Neural crest cell (in vitro differentiated cells): ENCODE measurements around the gene ZNF804B. TPM values are rescaled to one million over a fixed set of nuclear protein-coding genes. Genes with fewer than 3 reads are reported as not detected.

ENCODE experiments used
- DNase-seq: peaks from one replicate; pipeline ENCODE4 v3.0.0; 2021; ENCODE audit warnings: low read depth, mixed read lengths, low spot score
- H3K27ac Mint-ChIP-seq: one replicate; pipeline ENCODE4 v1.8.0; 2021; ENCODE audit warnings: mild to moderate bottlenecking, mixed read lengths; ENCODE audit not compliant: unreplicated experiment
- H3K27me3 Mint-ChIP-seq: 2 replicates; pipeline ENCODE4 v1.8.0; 2021; ENCODE audit warnings: low read depth, mild to moderate bottlenecking, mixed read lengths
- H3K36me3 Mint-ChIP-seq: 2 replicates; pipeline ENCODE4 v1.8.0; 2021; ENCODE audit warnings: low read depth, mild to moderate bottlenecking, mixed read lengths
- H3K4me1 Mint-ChIP-seq: 2 replicates; pipeline ENCODE4 v1.8.0; 2021; ENCODE audit warnings: mixed read lengths
- H3K4me3 Mint-ChIP-seq: one replicate; pipeline ENCODE4 v1.8.0; 2021; ENCODE audit warnings: mild to moderate bottlenecking, mixed read lengths
- H3K9me3 Mint-ChIP-seq: 2 replicates; pipeline ENCODE4 v1.8.0; 2021; ENCODE audit warnings: mixed read lengths
- CTCF ChIP-seq: fragments of 200-600 bp; sonication (generic); conservative IDR thresholded peaks from 2 replicates; pipeline ENCODE4 v1.5.0; 2021; ENCODE audit warnings: antibody characterized with exemption, mild to moderate bottlenecking
- total RNA-seq: library from RNA; stranded (reverse); gene quantifications from 2 replicates; pipeline ENCODE4 v1.2.1, GENCODE V29; 2021

The ZNF804B gene
- total RNA-seq, 1 donor from 2014 or later = not detected

GRCh38 chr7:89133357-89133756 lies 373.9 kb downstream of the ZNF804B start:
- TF ChIP-seq CTCF = no peak
- no peak overlapping the region for H3K4me3 Mint-ChIP-seq
- DNase-seq = no peak
- peaks cover 2% of the 10 kb centered on the region for H3K9me3 Mint-ChIP-seq
- no peaks in the 10 kb centered on the region for H3K36me3 Mint-ChIP-seq
- H3K4me1 Mint-ChIP-seq = peaks cover 5% of the 10 kb centered on the region
- H3K27ac Mint-ChIP-seq = no peak overlapping the region
- H3K27me3 Mint-ChIP-seq = no peaks in the 10 kb centered on the region

- Mint-ChIP-seq H3K4me1 (peaks cover 6% of the 10 kb centered on the region), H3K36me3 (no peaks in the 10 kb centered on the region), H3K9me3 (peaks cover 2% of the 10 kb centered on the region), H3K27ac (no peak overlapping the region), H3K4me3 (no peak overlapping the region), H3K27me3 (no peaks in the 10 kb centered on the region)
- DNase-seq = no peak
- no peak for TF ChIP-seq CTCF
Observed at GRCh38 chr7:89133819-89134218, 374.3 kb downstream of the ZNF804B start.

GRCh38 chr7:89145801-89146200 lies 386.3 kb downstream of the ZNF804B start:
- H3K36me3 Mint-ChIP-seq = no peaks in the 10 kb centered on the region
- H3K4me3 Mint-ChIP-seq = no peak overlapping the region
- H3K4me1 Mint-ChIP-seq = peaks cover 5% of the 10 kb centered on the region
- H3K9me3 Mint-ChIP-seq = peaks cover 3% of the 10 kb centered on the region
- DNase-seq = no peak
- TF ChIP-seq CTCF = no peak
- H3K27ac Mint-ChIP-seq = no peak overlapping the region
- no peaks in the 10 kb centered on the region for H3K27me3 Mint-ChIP-seq

DNA sequence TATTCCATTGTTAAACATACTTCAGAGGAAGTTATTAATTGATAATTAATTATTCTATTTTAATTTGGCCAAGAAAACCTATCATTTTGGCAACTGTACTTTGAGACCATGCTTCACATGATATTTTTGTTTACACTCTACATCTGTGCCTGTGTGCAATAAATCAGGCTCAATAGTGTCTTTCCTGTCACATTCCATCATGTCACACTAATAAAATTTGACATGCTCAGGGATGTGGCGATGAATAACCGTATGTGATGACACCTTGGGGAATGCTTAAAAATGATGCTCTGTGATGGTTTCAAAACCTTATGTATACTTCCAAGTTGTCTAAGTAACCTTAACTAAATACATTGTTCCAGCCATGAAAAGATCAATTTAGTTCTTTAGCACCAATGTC lies 400.6 kb downstream of the ZNF804B start:
- TF ChIP-seq CTCF = no peak
- DNase-seq = no peak
- H3K4me1 Mint-ChIP-seq = no peaks in the 10 kb centered on the region
- no peak overlapping the region for H3K4me3 Mint-ChIP-seq
- H3K9me3 Mint-ChIP-seq = no peaks in the 10 kb centered on the region
- no peak overlapping the region for H3K27ac Mint-ChIP-seq
- peaks cover 3% of the 10 kb centered on the region for H3K27me3 Mint-ChIP-seq
- no peaks in the 10 kb centered on the region for H3K36me3 Mint-ChIP-seq

- no peak for DNase-seq
- Mint-ChIP-seq H3K9me3 (peaks cover 2% of the 10 kb centered on the region), H3K27ac (no peak overlapping the region), H3K4me1 (no peaks in the 10 kb centered on the region), H3K27me3 (peaks cover 3% of the 10 kb centered on the region), H3K4me3 (no peak overlapping the region), H3K36me3 (no peaks in the 10 kb centered on the region)
- TF ChIP-seq CTCF = no peak
Observed at GRCh38 chr7:89165421-89165820, 405.9 kb downstream of the ZNF804B start.

DNA sequence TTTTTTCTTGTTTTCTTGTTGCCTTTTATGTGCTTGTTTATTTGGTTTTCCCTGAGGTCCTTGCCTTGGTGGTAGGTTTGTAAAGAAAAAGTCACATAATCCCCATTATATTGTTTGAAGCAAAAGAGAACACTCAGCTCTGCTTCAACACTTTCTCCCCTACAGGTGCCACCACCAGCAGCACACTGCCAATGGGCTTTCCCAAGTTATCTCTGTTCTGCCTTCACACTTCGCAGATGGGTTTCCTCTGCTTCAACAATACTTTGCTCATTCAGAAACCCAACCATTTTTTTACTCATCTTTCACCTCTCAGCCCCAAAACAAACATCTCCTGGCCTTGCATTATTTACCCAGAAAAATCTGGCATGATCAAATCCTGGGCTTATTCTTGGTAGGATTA lies 411.1 kb downstream of the ZNF804B start:
- no peak for DNase-seq
- no peak for TF ChIP-seq CTCF
- Mint-ChIP-seq H3K27ac (no peak overlapping the region), H3K36me3 (no peaks in the 10 kb centered on the region), H3K4me1 (no peaks in the 10 kb centered on the region), H3K27me3 (no peaks in the 10 kb centered on the region), H3K4me3 (no peak overlapping the region), H3K9me3 (peaks cover 8% of the 10 kb centered on the region)
